HG03439 (cell line): ENCODE measurements around the gene DGKD.

ENCODE experiments used
- ATAC-seq: cut with Tn5 transposase; IDR thresholded peaks from one replicate; pipeline ENCODE4 v1.9.1; 2021; ENCODE audit warnings: mild to moderate bottlenecking, moderate library complexity; ENCODE audit not compliant: unreplicated experiment

The DGKD gene

GRCh38 chr2:233471291-233472035 is 117.2 kb downstream of the DGKD start:
- ATAC-seq, result no peak

GRCh38 chr2:233473386-233473791 is 119.1 kb downstream of the DGKD start:
- no peak for ATAC-seq

- ATAC-seq, result no peak
Measured at GRCh38 chr2:233473878-233474277, 119.6 kb downstream of the DGKD start.

GRCh38 chr2:233474308-233475160 is 120.2 kb downstream of the DGKD start:
- no peak for ATAC-seq

- ATAC-seq, result no peak
Measured at GRCh38 chr2:233476063-233476410, 121.7 kb downstream of the DGKD start.

- no peak for ATAC-seq
Measured at GRCh38 chr2:233476651-233477547, 122.6 kb downstream of the DGKD start.

GRCh38 chr2:233477548-233478433 is 123.5 kb downstream of the DGKD start:
- ATAC-seq, result no peak

- no peak for ATAC-seq
Measured at GRCh38 chr2:233479616-233480489, 125.6 kb downstream of the DGKD start.

- no peak for ATAC-seq
Measured at GRCh38 chr2:233480490-233481202, 126.4 kb downstream of the DGKD start.

GRCh38 chr2:233481368-233482142 is 127.3 kb downstream of the DGKD start:
- no peak for ATAC-seq

GRCh38 chr2:233482616-233483015 is 128.3 kb downstream of the DGKD start:
- ATAC-seq, result no peak

- ATAC-seq, result no peak
Measured at GRCh38 chr2:233485726-233486125, 131.4 kb downstream of the DGKD start.

- ATAC-seq, result no peak
Measured at GRCh38 chr2:233486357-233486756, 132.1 kb downstream of the DGKD start.

- ATAC-seq, result no peak
Measured at GRCh38 chr2:233486778-233487552, 132.7 kb downstream of the DGKD start.

GRCh38 chr2:233487748-233488345 is 133.6 kb downstream of the DGKD start:
- no peak for ATAC-seq

GRCh38 chr2:233489143-233489542 is 134.8 kb downstream of the DGKD start:
- no peak for ATAC-seq

GRCh38 chr2:233489666-233490065 is 135.4 kb downstream of the DGKD start:
- ATAC-seq, result no peak
